ENCODE measurements around the gene CD274.
"Not testable (repeated sequence)": the region's sequence is repeated elsewhere in the genome, so short reads cannot be mapped to it uniquely, and the experiment has no call there.

The CD274 gene

DNA sequence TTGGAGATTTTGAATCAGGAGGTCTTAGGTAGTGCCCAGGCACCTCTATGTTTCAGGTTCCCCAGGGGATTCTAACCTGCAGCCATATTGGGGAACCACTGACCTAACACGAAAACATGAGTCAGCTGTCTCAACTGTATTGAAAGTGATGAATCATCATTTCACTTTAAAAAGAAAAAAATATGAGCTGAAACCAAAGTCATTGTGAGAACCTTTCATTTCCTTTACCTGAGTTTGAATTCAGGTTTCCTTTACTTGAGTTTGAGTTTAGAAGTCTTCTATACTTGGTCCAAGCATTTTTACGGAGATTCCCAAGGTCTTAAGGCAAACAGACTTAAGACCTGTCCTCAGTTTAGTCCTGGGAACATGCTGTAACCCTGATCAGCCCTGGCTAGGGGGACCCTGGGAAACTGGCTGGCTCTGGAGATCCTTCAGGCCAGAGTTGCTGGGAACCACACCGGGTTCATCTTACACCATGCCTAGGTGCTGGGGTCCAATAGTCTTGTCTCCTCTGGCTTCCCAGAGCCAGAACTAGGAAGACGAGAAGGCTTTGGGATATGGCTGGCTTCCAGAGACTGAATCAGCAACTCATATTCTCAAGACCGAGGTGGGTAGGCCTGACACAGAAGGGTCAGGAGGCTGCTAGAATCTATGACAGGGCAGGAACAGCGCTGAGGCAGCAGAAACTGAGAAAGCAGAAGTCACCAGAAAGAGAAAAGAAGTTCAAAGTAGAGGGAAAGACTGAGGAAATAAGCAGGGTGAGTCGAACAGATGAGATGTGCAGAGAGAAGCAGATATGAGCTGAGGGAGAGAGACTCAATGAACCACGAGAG, 43.6 kb downstream of the CD274 start:
- H4K20me1 ChIP-seq (ENCODE audit: insufficient read depth, low read length, poor library complexity, severe bottlenecking): no peaks in the 10 kb centered on the region
- peaks cover 32% of the 10 kb centered on the region for H3K4me1 ChIP-seq (ENCODE audit: insufficient read depth, low read length, poor library complexity, severe bottlenecking)
- TF ChIP-seq EZH2phosphoT487 (IDR thresholded peaks at IDR 0.05; ENCODE audit: borderline replicate concordance) (no peak), CTCF (conservative IDR thresholded peaks at IDR 0.05; ENCODE audit: low read length) (no peak)
- H2AFZ ChIP-seq (ENCODE audit: low read length): no peak overlapping the region
- H3K4me3 ChIP-seq (ENCODE audit: low read length, poor library complexity, severe bottlenecking): no peak overlapping the region
- H3K36me3 ChIP-seq (ENCODE audit: insufficient read depth, low read length): no peaks in the 10 kb centered on the region
- no peaks in the 10 kb centered on the region for H3K79me2 ChIP-seq (ENCODE audit: insufficient read depth, low read length)
- no peaks in the 10 kb centered on the region for H3K9me3 ChIP-seq (ENCODE audit: insufficient read depth, low read depth, low read length)
- no peaks in the 10 kb centered on the region for H3K9me2 ChIP-seq (replicated peaks; ENCODE audit: low read depth, low read length)
- H3K9ac ChIP-seq (ENCODE audit: low read depth, low read length, poor library complexity, severe bottlenecking): no peak overlapping the region
- no peaks in the 10 kb centered on the region for H3K27me3 ChIP-seq (ENCODE audit: insufficient read depth, low read length, poor library complexity, severe bottlenecking)
- H3K4me2 ChIP-seq (ENCODE audit: low read depth, low read length, poor library complexity, severe bottlenecking): peak overlapping the region; percentile 2
- no peaks in the 10 kb centered on the region for H3F3A ChIP-seq (ENCODE audit: low read depth)

DNA sequence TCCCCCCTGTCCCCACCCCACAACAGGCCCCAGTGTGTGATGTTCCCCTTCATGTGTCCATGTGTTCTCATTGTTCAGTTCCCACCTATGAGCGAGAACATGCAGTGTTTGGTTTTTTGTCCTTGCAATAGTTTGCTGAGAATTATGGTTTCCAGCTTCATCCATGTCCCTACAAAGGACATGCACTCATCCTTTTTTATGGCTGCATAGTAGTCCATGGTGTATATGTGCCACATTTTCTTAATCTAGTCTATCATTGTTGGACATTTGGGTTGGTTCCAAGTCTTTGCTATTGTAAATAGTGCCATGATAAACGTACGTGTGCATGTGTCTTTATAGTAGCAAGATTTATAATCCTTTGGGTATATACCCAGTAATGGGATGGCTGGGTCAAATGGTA, 44.4 kb downstream of the CD274 start:
- not testable (repeated sequence) for H3K27me3 ChIP-seq (ENCODE audit: insufficient read depth, low read length, poor library complexity, severe bottlenecking); H4K20me1 ChIP-seq (ENCODE audit: insufficient read depth, low read length, poor library complexity, severe bottlenecking); H3K9me3 ChIP-seq (ENCODE audit: insufficient read depth, low read depth, low read length); H3K79me2 ChIP-seq (ENCODE audit: insufficient read depth, low read length); H3K9me2 ChIP-seq (replicated peaks; ENCODE audit: low read depth, low read length); H3F3A ChIP-seq (ENCODE audit: low read depth); H3K4me3 ChIP-seq (ENCODE audit: low read length, poor library complexity, severe bottlenecking); H3K4me2 ChIP-seq (ENCODE audit: low read depth, low read length, poor library complexity, severe bottlenecking); H2AFZ ChIP-seq (ENCODE audit: low read length); H3K9ac ChIP-seq (ENCODE audit: low read depth, low read length, poor library complexity, severe bottlenecking); H3K36me3 ChIP-seq (ENCODE audit: insufficient read depth, low read length)
- H3K4me1 ChIP-seq (ENCODE audit: insufficient read depth, low read length, poor library complexity, severe bottlenecking): peaks cover 38% of the 10 kb centered on the region

DNA sequence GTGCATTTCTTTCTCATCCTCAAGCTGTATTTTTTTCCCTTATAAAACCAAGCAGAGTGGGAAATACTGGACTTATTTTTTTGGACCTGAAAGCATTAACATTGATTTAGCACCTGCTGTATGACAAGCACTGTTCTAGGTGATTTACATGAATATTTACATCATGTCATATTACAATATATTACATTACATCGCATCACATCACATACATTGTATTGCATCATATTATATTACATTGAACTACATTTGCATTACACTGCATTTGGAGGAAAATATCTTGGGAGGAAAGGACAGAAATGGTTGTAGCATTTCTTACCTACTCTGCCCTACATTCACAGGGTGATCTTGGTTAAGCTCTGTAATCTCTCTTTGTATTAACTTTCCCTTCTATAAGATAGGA, 48.8 kb downstream of the CD274 start:
- no peaks in the 10 kb centered on the region for H3K79me2 ChIP-seq (ENCODE audit: insufficient read depth, low read length)
- no peak overlapping the region for H3K4me3 ChIP-seq (ENCODE audit: low read length, poor library complexity, severe bottlenecking)
- no peaks in the 10 kb centered on the region for H3K36me3 ChIP-seq (ENCODE audit: insufficient read depth, low read length)
- no peaks in the 10 kb centered on the region for H4K20me1 ChIP-seq (ENCODE audit: insufficient read depth, low read length, poor library complexity, severe bottlenecking)
- H2AFZ ChIP-seq (ENCODE audit: low read length): no peak overlapping the region
- no peaks in the 10 kb centered on the region for H3K9me3 ChIP-seq (ENCODE audit: insufficient read depth, low read depth, low read length)
- peak overlapping the region; percentile 43 for H3K9ac ChIP-seq (ENCODE audit: low read depth, low read length, poor library complexity, severe bottlenecking)
- no peaks in the 10 kb centered on the region for H3K27me3 ChIP-seq (ENCODE audit: insufficient read depth, low read length, poor library complexity, severe bottlenecking)
- peak overlapping the region; percentile 66 for H3K4me2 ChIP-seq (ENCODE audit: low read depth, low read length, poor library complexity, severe bottlenecking)
- H3K4me1 ChIP-seq (ENCODE audit: insufficient read depth, low read length, poor library complexity, severe bottlenecking): peaks cover 47% of the 10 kb centered on the region
- peaks cover 11% of the 10 kb centered on the region; the same call in 1 of the 2 replicates for H3F3A ChIP-seq (ENCODE audit: low read depth)
- no peak for TF ChIP-seq CTCF (conservative IDR thresholded peaks at IDR 0.05; ENCODE audit: low read length)
- no peak for TF ChIP-seq EZH2phosphoT487 (IDR thresholded peaks at IDR 0.05; ENCODE audit: borderline replicate concordance)
- no peaks in the 10 kb centered on the region for H3K9me2 ChIP-seq (replicated peaks; ENCODE audit: low read depth, low read length)
